Left lung (tissue), 10 donors: ENCODE results near the gene LDAH. TPM values are rescaled to one million over a fixed set of nuclear protein-coding genes. Genes with fewer than 3 reads are reported as not detected.

Experiments used
- ATAC-seq: fragments of 200-7000 bp; cut with Tn5 transposase; one replicate; pipeline ENCODE4 v1.9.1; 2020; ENCODE audit warnings: moderate library complexity
- DNase-seq, 4 donors: peaks; one replicate each; pipeline ENCODE4 v3.0.0-alpha.2; 2013 to 2020
- H3K27ac ChIP-seq, 2 donors: fragments of 200-600 bp; sonication (generic) in 1 of 2; one replicate each; pipeline versions ENCODE4 v1.5.0 to v1.8.0; 2020 to 2021
- H3K27me3 ChIP-seq, 2 donors: fragments of 200-600 bp; sonication (generic) in 1 of 2; one replicate each; pipeline versions ENCODE4 v1.5.0 to v1.8.0; 2020 to 2021
- H3K36me3 ChIP-seq, 2 donors: fragments of 200-600 bp; sonication (generic) in 1 of 2; one replicate each; pipeline versions ENCODE4 v1.5.0 to v1.8.0; 2020 to 2021
- H3K4me1 ChIP-seq, 2 donors: fragments of 200-600 bp; one replicate each; pipeline ENCODE4 v1.8.0; 2021
- H3K4me3 ChIP-seq, 2 donors: fragments of 200-600 bp; sonication (generic) in 1 of 2; one replicate each; pipeline versions ENCODE4 v1.5.0 to v1.8.0; 2020 to 2021; ENCODE audit warnings: mild to moderate bottlenecking in 1 of 2
- H3K9me3 ChIP-seq, 2 donors: fragments of 200-600 bp; sonication (generic) in 1 of 2; one replicate each; pipeline versions ENCODE4 v1.5.0 to v1.8.0; 2020 to 2021
- intact Hi-C, 2 donors: fragments of 100-400 bp; cut with DNase I; formaldehyde crosslinking; loops; one replicate each; pipeline versions ENCODE4 v1.11.2 to v1.14.2; 2022
- polyA plus RNA-seq, 6 donors: library from polyadenylated mRNA; unstranded; fragments of 120-200 nt; gene quantifications; one replicate each; pipeline ENCODE4 v1.2.1, GENCODE V29; 2013; ENCODE audit not compliant: insufficient read length in 6 of 6
- total RNA-seq, 2 donors: library from RNA; stranded (reverse); fragmentation: NEBNext Ultra II Directional; extraction: Animal tissue kit (Norgen Biotek cat#: 25700); gene quantifications; one replicate each; pipeline ENCODE4 v1.2.1, GENCODE V29; 2021
- TF ChIP-seq, protein P1 (sequence below), 2 donors: fragments of 200-600 bp; sonication (generic) in 1 of 2; IDR thresholded peaks; one replicate each; pipeline versions ENCODE4 v1.5.0 to v1.8.0; 2021; ENCODE audit warnings: antibody characterized with exemption in 2 of 2
- donor health status: DM: no; HTN: yes; CAD: no.
- donor health status: DM: no; HTN: no; CAD: no.

LDAH gene
- total and polyA plus RNA-seq, 8 donors: 20.2 to 25.7 (median 22.3) TPM

- H3K27ac ChIP-seq: no peak overlapping the region
- ATAC-seq: no peak
Observed at GRCh38 chr2:20667151-20667530, 155.8 kb downstream of the LDAH start.

GRCh38 chr2:20666304-20667150 is 156.4 kb downstream of the LDAH start, which contains the start of gene GDF7:
Gene GDF7, plus strand, starts transcription at chr2:20667144. Its CDS starts 96 bp downstream, at chr2:20667240.
- no peaks in the 10 kb centered on the region for H3K36me3 ChIP-seq
- DNase-seq (peak in 1 of 4 donors; percentile 78), ATAC-seq (no peak)
- TF ChIP-seq, protein P1, sequence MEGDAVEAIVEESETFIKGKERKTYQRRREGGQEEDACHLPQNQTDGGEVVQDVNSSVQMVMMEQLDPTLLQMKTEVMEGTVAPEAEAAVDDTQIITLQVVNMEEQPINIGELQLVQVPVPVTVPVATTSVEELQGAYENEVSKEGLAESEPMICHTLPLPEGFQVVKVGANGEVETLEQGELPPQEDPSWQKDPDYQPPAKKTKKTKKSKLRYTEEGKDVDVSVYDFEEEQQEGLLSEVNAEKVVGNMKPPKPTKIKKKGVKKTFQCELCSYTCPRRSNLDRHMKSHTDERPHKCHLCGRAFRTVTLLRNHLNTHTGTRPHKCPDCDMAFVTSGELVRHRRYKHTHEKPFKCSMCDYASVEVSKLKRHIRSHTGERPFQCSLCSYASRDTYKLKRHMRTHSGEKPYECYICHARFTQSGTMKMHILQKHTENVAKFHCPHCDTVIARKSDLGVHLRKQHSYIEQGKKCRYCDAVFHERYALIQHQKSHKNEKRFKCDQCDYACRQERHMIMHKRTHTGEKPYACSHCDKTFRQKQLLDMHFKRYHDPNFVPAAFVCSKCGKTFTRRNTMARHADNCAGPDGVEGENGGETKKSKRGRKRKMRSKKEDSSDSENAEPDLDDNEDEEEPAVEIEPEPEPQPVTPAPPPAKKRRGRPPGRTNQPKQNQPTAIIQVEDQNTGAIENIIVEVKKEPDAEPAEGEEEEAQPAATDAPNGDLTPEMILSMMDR (IDR thresholded peaks at IDR 0.05): no peak
- intact Hi-C loops: loop anchor here in 1 of 2 donors (10.0 kb wide), 1 partner anchor 458 kb away; the partner anchor contains the start of gene TDRD15
- H3K27ac ChIP-seq: no peak within 1 kb of the TSS
- H3K4me3 ChIP-seq: peak within 1 kb of the TSS; percentile 11 to 34
- peaks cover 6 to 47% of the 10 kb centered on the region in 2 donors for H3K4me1 ChIP-seq
- H3K9me3 ChIP-seq: no peaks in the 10 kb centered on the region
- H3K27me3 ChIP-seq: peaks cover 85 to 99% of the 10 kb centered on the region in 2 donors

More at GRCh38 chr2:20667151-20667530, 155.8 kb downstream of the LDAH start:
- peak in 1 of 4 donors; percentile 66 for DNase-seq
- H3K9me3 ChIP-seq: no peaks in the 10 kb centered on the region
- peak overlapping the region; percentile 11 to 34 for H3K4me3 ChIP-seq
- H3K36me3 ChIP-seq: no peaks in the 10 kb centered on the region
- peaks cover 6 to 47% of the 10 kb centered on the region in 2 donors for H3K4me1 ChIP-seq
- TF ChIP-seq, protein P1 (IDR thresholded peaks at IDR 0.05): no peak
- intact Hi-C loops: loop anchor here in 1 of 2 donors (10.0 kb wide), 1 partner anchor 458 kb away; the partner anchor contains the start of gene TDRD15
- peaks cover 91 to 99% of the 10 kb centered on the region in 2 donors for H3K27me3 ChIP-seq

- intact Hi-C loops: loop anchor here in 1 of 2 donors (10.0 kb wide), 1 partner anchor 459 kb away; the partner anchor contains the start of gene TDRD15
- Histone ChIP-seq H3K27ac (no peak overlapping the region), H3K27me3 (peaks cover 79 to 98% of the 10 kb centered on the region in 2 donors), H3K36me3 (no peaks in the 10 kb centered on the region), H3K4me3 (peak overlapping the region in 1 of 2 donors; percentile 34), H3K4me1 (peaks cover 6 to 44% of the 10 kb centered on the region in 2 donors), H3K9me3 (no peaks in the 10 kb centered on the region)
- TF ChIP-seq, protein P1 (IDR thresholded peaks at IDR 0.05): no peak
- DNase-seq: no peak
- no peak for ATAC-seq
Observed at GRCh38 chr2:20666005-20666303, 156.9 kb downstream of the LDAH start.

GRCh38 chr2:20665243-20666004 is 157.5 kb downstream of the LDAH start:
- intact Hi-C loops: loop anchor here in 1 of 2 donors (10.0 kb wide), 1 partner anchor 459 kb away; the partner anchor contains the start of gene TDRD15
- DNase-seq (peak in 1 of 4 donors; percentile 56), ATAC-seq (no peak)
- no peak overlapping the region for H3K27ac ChIP-seq
- H3K36me3 ChIP-seq: no peaks in the 10 kb centered on the region
- H3K27me3 ChIP-seq: peaks cover 74 to 98% of the 10 kb centered on the region in 2 donors
- no peak overlapping the region for H3K4me3 ChIP-seq
- H3K9me3 ChIP-seq: no peaks in the 10 kb centered on the region
- TF ChIP-seq, protein P1 (IDR thresholded peaks at IDR 0.05): no peak
- peaks cover 6 to 38% of the 10 kb centered on the region in 2 donors for H3K4me1 ChIP-seq
